Fibroblast of lung (primary cell): ENCODE results near the gene PPIAL4G.
"Not testable (repeated sequence)": the region's sequence is repeated elsewhere in the genome, so short reads cannot be mapped to it uniquely, and the experiment has no call there.

Source experiments
- CTCF ChIP-seq, 2 donors: IDR thresholded peaks in 1 of 2; conservative IDR thresholded peaks in 1 of 2; 1 replicate in 1 of 2; 2 replicates in 1 of 2; pipeline ENCODE4 v1.5.1; 2011 to 2012; ENCODE audit warnings: low read length in 2 of 2, control low read depth in 1 of 2, inconsistent platforms in 1 of 2, low read depth in 1 of 2, mild to moderate bottlenecking in 1 of 2
- EZH2 ChIP-seq: IDR thresholded peaks from 2 replicates; pipeline ENCODE4 v1.5.1; 2012; ENCODE audit warnings: low read length, control low read depth, mild to moderate bottlenecking; ENCODE audit errors: missing control alignments

GRCh38 chr1:148523205-148524144, 40.4 kb upstream of the PPIAL4G start:
- not testable (repeated sequence) for TF ChIP-seq EZH2; CTCF (conservative IDR thresholded peaks at IDR 0.05 in 1 of 2, IDR thresholded peaks at IDR 0.05 in 1 of 2; ENCODE audit: low read depth in 1 of 2, low read length in 2 of 2)
